Vein endothelial cell (primary cell): ENCODE measurements around the gene SLC25A24. TPM values are rescaled to one million over a fixed set of nuclear protein-coding genes. Genes with fewer than 3 reads are reported as not detected.

Experiments
- total RNA-seq: library from RNA; depleted of rRNA; stranded (reverse); fragments of >200 nt; gene quantifications from 2 replicates; pipeline ENCODE4 v1.2.3, GENCODE V29; 2012

The SLC25A24 gene
- 50.3 and 54.5 TPM in 2 replicates for total RNA-seq

DNA sequence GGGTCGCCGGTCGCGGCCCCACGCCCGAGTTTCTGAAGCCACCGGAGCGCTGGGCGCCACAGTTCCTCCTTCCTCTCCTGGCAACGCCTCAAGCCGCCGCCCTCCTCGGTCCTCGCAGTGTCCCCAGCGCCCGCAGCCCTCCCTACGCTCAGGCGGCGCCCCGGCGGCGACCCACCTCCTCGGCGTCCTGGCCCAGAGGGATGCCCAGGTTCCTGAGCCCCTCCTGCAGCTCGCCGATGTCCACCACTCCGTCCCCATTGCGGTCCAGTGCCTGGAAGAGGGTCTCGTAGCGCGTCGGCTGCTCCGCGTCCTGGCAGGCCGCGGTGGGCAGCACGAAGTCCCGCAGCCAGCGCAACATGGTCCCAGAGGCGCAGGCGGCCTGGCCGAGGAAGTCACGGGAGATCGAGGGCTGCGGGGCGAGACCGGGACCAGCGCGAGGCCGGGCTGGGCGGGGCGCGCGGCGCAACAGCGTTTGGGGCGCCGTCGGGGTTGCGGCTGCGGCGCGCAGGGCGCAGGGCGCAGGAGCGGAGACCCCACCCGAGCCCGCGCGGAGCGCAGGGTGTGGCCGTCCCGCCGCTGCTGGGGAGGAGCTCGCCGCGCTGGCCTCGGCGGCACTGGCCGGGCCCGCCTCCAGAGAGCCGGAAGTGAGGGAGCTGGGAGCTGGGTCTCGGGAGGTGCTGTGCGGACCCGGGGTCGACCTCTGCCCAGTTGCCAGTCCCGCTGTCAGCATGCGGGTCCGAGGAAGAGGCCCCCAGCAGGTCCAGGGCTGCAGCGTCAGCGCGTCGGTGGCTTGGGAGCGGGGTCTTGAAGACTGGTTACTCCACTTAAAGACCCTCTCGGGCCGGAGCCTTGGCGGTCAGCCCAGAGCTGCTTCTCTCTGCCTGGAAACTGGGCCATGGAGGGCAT, at the start of gene SLC25A24:
TSS of gene SLC25A24 (minus strand) at position 563 of the 906 bp plus-strand sequence. CDS start at position 358, 205 bp downstream.

DNA sequence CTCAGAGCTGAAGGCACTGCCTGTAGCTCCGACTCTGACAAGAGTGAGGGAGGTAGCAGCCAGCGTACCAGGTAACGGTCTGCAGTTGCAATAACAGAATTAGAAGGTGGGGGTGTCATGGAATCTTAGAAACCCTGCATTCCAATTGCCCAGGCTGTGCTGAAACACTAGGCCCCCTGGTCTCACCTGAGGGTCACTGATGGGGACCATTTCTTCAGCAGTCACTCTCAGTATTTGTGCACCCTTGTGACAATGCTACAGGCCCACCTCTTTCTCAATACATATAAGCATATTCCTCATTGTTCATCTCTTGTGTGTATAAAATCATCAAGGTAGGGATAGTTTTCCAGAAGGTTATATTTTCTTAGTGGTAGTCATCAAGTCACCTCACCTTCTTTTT, 43.8 kb upstream of the SLC25A24 start, which contains the start of gene NBPF4:
TSS of gene NBPF4 (minus strand) at position 101 of the 400 bp plus-strand sequence. CDS start 315 bp downstream, outside the sequence.

Other genes starting within 250 kb of the SLC25A24 start
- gene VAV3, start 235.2 kb downstream of the SLC25A24 start, total RNA-seq = 18.6 and 21.2 TPM in 2 replicates
- not detected in 2 replicates for gene NBPF4, start 43.7 kb upstream of the SLC25A24 start, total RNA-seq
- gene NBPF6, start 250.0 kb upstream of the SLC25A24 start, total RNA-seq = not detected in 2 replicates